Upper lobe of left lung (tissue), 6 donors: ENCODE data around the gene ARID3C. TPM values are rescaled to one million over a fixed set of nuclear protein-coding genes. Genes with fewer than 3 reads are reported as not detected.
A peak's percentile ranks its signal among the peaks of the same experiment; 100 is the strongest.

Source experiments
- ATAC-seq, 2 donors: fragments of 200-7000 bp; cut with Tn5 transposase; one replicate each; pipeline ENCODE4 v1.9.1; 2022; ENCODE audit warnings: mild to moderate bottlenecking in 2 of 2, moderate library complexity in 2 of 2; ENCODE audit not compliant: low FRiP score in 2 of 2
- DNase-seq, 2 donors: peaks; one replicate each; pipeline ENCODE4 v3.0.0-alpha.2; 2019 to 2020
- H3K27ac ChIP-seq, 4 donors: fragments of 200-600 bp; sonication (generic); one replicate each; pipeline ENCODE4 v1.5.1; 2016 to 2019
- H3K27me3 ChIP-seq, 4 donors: fragments of 200-600 bp; sonication (generic); one replicate each; pipeline ENCODE4 v1.5.1; 2017 to 2019
- H3K36me3 ChIP-seq, 4 donors: fragments of 200-600 bp; sonication (generic); one replicate each; pipeline ENCODE4 v1.5.1; 2016 to 2019
- H3K4me1 ChIP-seq, 4 donors: fragments of 200-600 bp; sonication (generic); one replicate each; pipeline ENCODE4 v1.5.1; 2018 to 2019
- H3K4me3 ChIP-seq, 4 donors: fragments of 200-600 bp; sonication (generic); one replicate each; pipeline ENCODE4 v1.5.1; 2017 to 2019; ENCODE audit warnings: mild to moderate bottlenecking in 2 of 4, moderate library complexity in 1 of 4
- H3K9me3 ChIP-seq, 4 donors: fragments of 200-600 bp; sonication (generic); one replicate each; pipeline ENCODE4 v1.5.1; 2018 to 2019
- CTCF ChIP-seq, 6 experiments: fragments of 450-650 bp in 4 of 6; fragments of 200-600 bp in 2 of 6; sonication (generic) in 2 of 6; IDR thresholded peaks; one replicate each; pipeline ENCODE4 v1.5.1; 2016 to 2019; ENCODE audit warnings: antibody characterized with exemption in 6 of 6
- EP300 ChIP-seq, 4 donors: sonication (generic); formaldehyde crosslinking; IDR thresholded peaks; one replicate each; pipeline ENCODE4 v1.5.1; 2017; ENCODE audit warnings: antibody characterized with exemption in 4 of 4, control low read depth in 2 of 4
- POLR2A ChIP-seq, 4 donors: fragments of 450-650 bp; IDR thresholded peaks; one replicate each; pipeline ENCODE4 v1.5.1; 2016 to 2017; ENCODE audit warnings: antibody characterized with exemption in 4 of 4, mild to moderate bottlenecking in 2 of 4
- POLR2AphosphoS5 ChIP-seq, 2 donors: sonication (generic); formaldehyde crosslinking; IDR thresholded peaks; one replicate each; pipeline ENCODE4 v1.5.1; 2017; ENCODE audit warnings: antibody characterized with exemption in 2 of 2
- WGBS, 2 donors: methylation state at CpG; one replicate each; pipeline ENCODE4 v1.1.5; 2017 to 2018; 5-methylcytosine and 5-hydroxymethylcytosine counted together
- total RNA-seq, 6 donors: library from RNA; depleted of rRNA in 4 of 6; stranded (reverse); fragments of >200 nt in 4 of 6; gene quantifications; one replicate each; pipeline versions ENCODE4 v1.1.0 to v1.2.1, GENCODE V29; 2016 to 2021
- donor health status: DM: no; HTN: no; CAD: no; lungs with moderate emphysema.
- donor health status: DM: no; HTN: yes; CAD: no; lungs with severe emphysema.

ARID3C gene, protein sequence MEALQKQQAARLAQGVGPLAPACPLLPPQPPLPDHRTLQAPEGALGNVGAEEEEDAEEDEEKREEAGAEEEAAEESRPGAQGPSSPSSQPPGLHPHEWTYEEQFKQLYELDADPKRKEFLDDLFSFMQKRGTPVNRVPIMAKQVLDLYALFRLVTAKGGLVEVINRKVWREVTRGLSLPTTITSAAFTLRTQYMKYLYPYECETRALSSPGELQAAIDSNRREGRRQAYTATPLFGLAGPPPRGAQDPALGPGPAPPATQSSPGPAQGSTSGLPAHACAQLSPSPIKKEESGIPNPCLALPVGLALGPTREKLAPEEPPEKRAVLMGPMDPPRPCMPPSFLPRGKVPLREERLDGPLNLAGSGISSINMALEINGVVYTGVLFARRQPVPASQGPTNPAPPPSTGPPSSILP
- total RNA-seq: not detected

GRCh38 chr9:34628656-34629490 is at the start of gene ARID3C:
ARID3C (minus strand) TSS chr9:34629066; CDS start chr9:34628014, 1,052 bp downstream.
- Histone ChIP-seq H3K9me3 (no peaks in the 10 kb centered on the region), H3K4me1 (peaks cover 9 to 21% (median 12%) of the 10 kb centered on the region in 4 donors), H3K27me3 (peaks cover 1 to 57% (median 23%) of the 10 kb centered on the region in 4 donors), H3K36me3 (no peaks in the 10 kb centered on the region), H3K4me3 (peak within 1 kb of the TSS in 3 of 4 donors; percentile 38 to 54 (median 44)), H3K27ac (no peak within 1 kb of the TSS)
- TF ChIP-seq EP300 (IDR thresholded peaks at IDR 0.05) (no peak), CTCF (IDR thresholded peaks at IDR 0.05) (peak in 1 of 6 experiments; percentile 15)
- ATAC-seq: peak in 1 of 2 donors; percentile 77
- 0 to 3% methylated on average over 14 to 60 of the region's 69 CpGs for WGBS, 2 donors
- DNase-seq: peak in 1 of 2 donors; percentile 92

DNA sequence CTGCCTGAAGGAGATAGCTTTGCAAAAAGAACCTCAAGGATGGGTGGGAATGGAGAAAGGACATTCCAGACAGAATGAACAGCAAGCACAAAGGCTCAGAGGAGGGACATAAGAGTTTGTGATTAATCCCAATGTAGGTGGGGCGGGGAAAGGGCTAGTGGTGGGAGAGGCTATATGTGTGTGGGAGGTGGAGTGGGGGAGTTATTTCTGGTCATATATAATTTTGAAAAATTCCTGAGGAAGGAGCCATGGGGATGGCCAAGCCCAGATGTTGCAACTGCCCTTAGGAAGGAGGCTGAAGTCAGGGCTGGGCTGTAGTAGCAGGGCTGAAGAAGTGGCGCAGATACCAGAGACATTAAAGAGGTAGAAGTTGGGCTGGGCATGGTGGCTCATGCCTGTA is 47.0 kb upstream of the ARID3C start:
- H3K27me3 ChIP-seq: no peaks in the 10 kb centered on the region
- no peak overlapping the region for H3K4me3 ChIP-seq
- ATAC-seq (no peak), DNase-seq (no peak)
- WGBS, 2 donors: 94 to 98% methylated on average over 2 of the region's 2 CpGs
- H3K27ac ChIP-seq: no peak overlapping the region
- H3K36me3 ChIP-seq: peaks cover 0 to 1% (median 0%) of the 10 kb centered on the region in 4 donors
- TF ChIP-seq CTCF (IDR thresholded peaks at IDR 0.05): no peak
- no peak for TF ChIP-seq POLR2AphosphoS5 (IDR thresholded peaks at IDR 0.05)
- TF ChIP-seq EP300 (IDR thresholded peaks at IDR 0.05): no peak
- no peak for TF ChIP-seq POLR2A (IDR thresholded peaks at IDR 0.05)
- H3K9me3 ChIP-seq: no peaks in the 10 kb centered on the region
- H3K4me1 ChIP-seq: no peaks in the 10 kb centered on the region

GRCh38 chr9:34675048-34675714 is 46.3 kb upstream of the ARID3C start:
- Histone ChIP-seq H3K4me3 (no peak overlapping the region), H3K36me3 (no peaks in the 10 kb centered on the region), H3K4me1 (no peaks in the 10 kb centered on the region), H3K27me3 (no peaks in the 10 kb centered on the region), H3K9me3 (no peaks in the 10 kb centered on the region), H3K27ac (no peak overlapping the region)
- TF ChIP-seq EP300 (IDR thresholded peaks at IDR 0.05): no peak
- TF ChIP-seq CTCF (IDR thresholded peaks at IDR 0.05): peak; percentile 27 to 55 (median 34)
- 45 to 54% methylated on average over 10 of the region's 10 CpGs for WGBS, 2 donors
- peak in 1 of 2 donors; percentile 41 for DNase-seq
- ATAC-seq: peak; percentile 56 to 74

DNA sequence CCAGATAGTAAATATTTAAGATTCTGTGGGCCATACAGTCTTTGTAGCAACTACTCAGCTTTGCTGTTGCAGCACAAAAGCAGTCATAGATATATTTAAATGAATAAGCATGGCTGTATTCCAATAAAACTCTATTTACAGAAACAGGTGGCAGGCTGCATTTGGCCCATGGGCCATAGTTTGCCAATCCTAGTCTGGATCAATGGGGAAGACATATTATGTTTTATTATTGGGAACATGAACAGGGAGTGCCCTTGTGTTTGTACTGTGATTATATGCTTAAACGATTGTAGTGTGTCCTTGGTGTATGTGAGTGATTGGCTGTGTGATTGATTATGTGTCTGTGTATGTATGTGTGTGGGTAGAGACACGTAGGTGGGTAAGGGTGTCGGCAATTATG is 45.6 kb upstream of the ARID3C start:
- no peak for ATAC-seq
- 89 to 90% methylated on average over 3 of the region's 3 CpGs for WGBS, 2 donors
- TF ChIP-seq POLR2AphosphoS5 (IDR thresholded peaks at IDR 0.05) (no peak), CTCF (IDR thresholded peaks at IDR 0.05) (no peak), EP300 (IDR thresholded peaks at IDR 0.05) (no peak), POLR2A (IDR thresholded peaks at IDR 0.05) (no peak)

More for the DNA sequence above, 45.6 kb upstream of the ARID3C start:
- Histone ChIP-seq H3K27me3 (no peaks in the 10 kb centered on the region), H3K9me3 (peaks cover 0 to 5% (median 0%) of the 10 kb centered on the region in 4 donors), H3K36me3 (no peaks in the 10 kb centered on the region), H3K4me1 (no peaks in the 10 kb centered on the region), H3K4me3 (no peak overlapping the region), H3K27ac (no peak overlapping the region)
- no peak for DNase-seq
